ENCODE results near the gene OSGEPL1.

GRCh38 chr2:189799531-189799930 lies 36.9 kb upstream of the OSGEPL1 start:
- TF ChIP-seq CTCF (IDR thresholded peaks at IDR 0.05; ENCODE audit: low read depth, low read length): no peak
- no peak for TF ChIP-seq POLR2A (IDR thresholded peaks at IDR 0.05; ENCODE audit: extremely low read depth, insufficient read length)
- no peak for TF ChIP-seq MYC (IDR thresholded peaks at IDR 0.05; ENCODE audit: low read depth, low read length)
- TF ChIP-seq MAX (IDR thresholded peaks at IDR 0.05; ENCODE audit: low read depth, low read length): no peak

All from NB4 (cell line).